GM10847 (cell line): ENCODE results near the gene ACADVL.

Experiments used
- POLR2A ChIP-seq: IDR thresholded peaks from 2 replicates; pipeline ENCODE4 v1.6.1; 2011; ENCODE audit not compliant: insufficient read length; ENCODE audit errors: extremely low read depth

Gene ACADVL

GRCh38 chr17:7219812-7220592, at the start of gene ACADVL, which contains the start of gene DLG4:
ACADVL (plus strand) TSS chr17:7219938; CDS start chr17:7219985, 47 bp downstream.
DLG4 (minus strand) TSS chr17:7219836.
- TF ChIP-seq POLR2A = peak; percentile 61

- TF ChIP-seq POLR2A = no peak
Observed at GRCh38 chr17:7173687-7174602, 45.8 kb upstream of the ACADVL start.

GRCh38 chr17:7174603-7175326, 45.0 kb upstream of the ACADVL start:
- TF ChIP-seq POLR2A = no peak

- TF ChIP-seq POLR2A = no peak
Observed at GRCh38 chr17:7175330-7175733, 44.4 kb upstream of the ACADVL start.

GRCh38 chr17:7176107-7176840, 43.5 kb upstream of the ACADVL start:
- TF ChIP-seq POLR2A = no peak

- no peak for TF ChIP-seq POLR2A
Observed at GRCh38 chr17:7176841-7177190, 42.9 kb upstream of the ACADVL start.

- TF ChIP-seq POLR2A = no peak
Observed at GRCh38 chr17:7177191-7177953, 42.4 kb upstream of the ACADVL start.

GRCh38 chr17:7177954-7178477, 41.7 kb upstream of the ACADVL start:
- TF ChIP-seq POLR2A = no peak

- no peak for TF ChIP-seq POLR2A
Observed at GRCh38 chr17:7178973-7179316, 40.8 kb upstream of the ACADVL start.

GRCh38 chr17:7179317-7180254, 40.2 kb upstream of the ACADVL start, which contains the start of gene ASGR1:
ASGR1 (minus strand) TSS chr17:7179370; CDS start chr17:7178563, 807 bp downstream.
- TF ChIP-seq POLR2A = no peak

- TF ChIP-seq POLR2A = no peak
Observed at GRCh38 chr17:7183433-7184090, 36.2 kb upstream of the ACADVL start.

- TF ChIP-seq POLR2A = no peak
Observed at GRCh38 chr17:7184091-7184488, 35.6 kb upstream of the ACADVL start.
